Esophagus squamous epithelium (tissue), 5 donors: ENCODE results near the gene C2orf92. TPM values are rescaled to one million over a fixed set of nuclear protein-coding genes. Genes with fewer than 3 reads are reported as not detected.

Experiments used
- DNase-seq: peaks from one replicate; lab custom pipeline; 2025; lab: John Stamatoyannopoulos, UW
- H3K27ac ChIP-seq, 4 donors: fragments of 200-600 bp; sonication (generic); one replicate each; pipeline ENCODE4 v1.5.1; 2016 to 2019; ENCODE audit warnings: mild to moderate bottlenecking in 1 of 4
- H3K27me3 ChIP-seq, 4 donors: fragments of 200-600 bp; sonication (generic); 1 replicate in 3 of 4; 2 replicates in 1 of 4; pipeline versions ENCODE4 v1.5.1 to v1.6.0; 2017 to 2021; ENCODE audit warnings: antibody characterized with exemption in 1 of 4
- H3K36me3 ChIP-seq, 3 donors: fragments of 200-600 bp; sonication (generic); one replicate each; pipeline ENCODE4 v1.5.1; 2016 to 2019
- H3K4me1 ChIP-seq, 3 donors: fragments of 200-600 bp; sonication (generic); one replicate each; pipeline ENCODE4 v1.5.1; 2017 to 2019
- H3K4me3 ChIP-seq, 4 donors: fragments of 200-600 bp; sonication (generic); 1 replicate in 3 of 4; 2 replicates in 1 of 4; pipeline ENCODE4 v1.5.1; 2016 to 2019; ENCODE audit warnings: mild to moderate bottlenecking in 2 of 4, moderate library complexity in 1 of 4
- H3K9me3 ChIP-seq, 3 donors: fragments of 200-600 bp; sonication (generic); one replicate each; pipeline ENCODE4 v1.5.1; 2016 to 2019
- CTCF ChIP-seq, 6 experiments: fragments of 450-650 bp in 4 of 6; fragments of 200-600 bp in 2 of 6; sonication (generic) in 2 of 6; IDR thresholded peaks; one replicate each; pipeline ENCODE4 v1.5.1; 2016 to 2019; ENCODE audit warnings: antibody characterized with exemption in 6 of 6, mild to moderate bottlenecking in 4 of 6, moderate library complexity in 4 of 6
- POLR2A ChIP-seq, 4 donors: fragments of 450-650 bp; IDR thresholded peaks; one replicate each; pipeline ENCODE4 v1.6.1; 2017; ENCODE audit warnings: antibody characterized with exemption in 4 of 4, mild to moderate bottlenecking in 4 of 4, moderate library complexity in 3 of 4
- WGBS, 2 donors: methylation state at CpG; one replicate each; pipeline ENCODE4 v1.1.5; 2018; 5-methylcytosine and 5-hydroxymethylcytosine counted together
- intact Hi-C: fragments of 100-400 bp; cut with DNase I; formaldehyde crosslinking; loops from one replicate; pipeline ENCODE4 v1.15.0; 2022
- total RNA-seq, 4 donors: library from RNA; depleted of rRNA; stranded (reverse); fragments of >200 nt; gene quantifications; one replicate each; pipeline ENCODE4 v1.1.0, GENCODE V29; 2016
- donor health status: DM: yes; HTN: yes; CAD: no.

Gene C2orf92
- total RNA-seq, 4 donors from 2014 or later: 2.5 to 12.8 (median 2.5) TPM; not detected in 1

DNA sequence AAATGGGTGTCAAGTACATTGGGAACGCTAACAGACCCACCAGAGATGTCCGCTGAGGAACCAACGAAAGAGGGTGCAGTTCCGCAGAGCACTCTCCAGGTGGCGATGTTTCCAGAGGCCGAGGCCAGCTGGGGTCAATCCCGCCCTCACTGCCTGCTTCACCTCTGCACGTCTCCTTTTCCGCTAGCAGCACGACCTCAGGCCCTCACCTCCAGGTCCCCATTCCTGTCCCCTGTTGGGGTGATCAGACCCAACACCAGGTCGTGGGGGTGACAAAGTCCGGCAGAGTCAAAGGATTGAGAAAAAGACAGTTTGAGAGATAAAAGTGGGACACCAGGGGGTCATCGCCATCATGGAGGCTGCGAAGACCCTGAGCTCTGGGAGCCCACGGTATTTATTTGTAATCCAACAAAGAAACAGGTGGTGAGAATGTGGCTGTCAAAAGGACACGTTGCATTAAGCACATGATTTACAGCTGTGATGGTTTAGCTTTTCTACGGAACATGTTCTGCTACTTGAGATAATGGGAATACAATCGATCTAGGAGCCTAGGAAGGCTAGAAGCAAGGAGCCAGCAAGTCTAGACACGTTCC is 71.2 kb downstream of the C2orf92 start:
- DNase-seq: no peak
- no peak overlapping the region for H3K4me3 ChIP-seq
- H3K27me3 ChIP-seq: no peaks in the 10 kb centered on the region
- H3K27ac ChIP-seq: no peak overlapping the region
- no peak for TF ChIP-seq POLR2A (IDR thresholded peaks at IDR 0.05)
- TF ChIP-seq CTCF (IDR thresholded peaks at IDR 0.05): peak; percentile 40 to 71 (median 66)
- peaks cover 0 to 10% (median 0%) of the 10 kb centered on the region in 3 donors for H3K36me3 ChIP-seq
- WGBS, 2 donors: 28 to 30% methylated on average over 16 to 18 of the region's 19 CpGs
- H3K4me1 ChIP-seq: peaks cover 4 to 22% (median 7%) of the 10 kb centered on the region in 3 donors
- no peaks in the 10 kb centered on the region for H3K9me3 ChIP-seq
- intact Hi-C loops: no loop called here

DNA sequence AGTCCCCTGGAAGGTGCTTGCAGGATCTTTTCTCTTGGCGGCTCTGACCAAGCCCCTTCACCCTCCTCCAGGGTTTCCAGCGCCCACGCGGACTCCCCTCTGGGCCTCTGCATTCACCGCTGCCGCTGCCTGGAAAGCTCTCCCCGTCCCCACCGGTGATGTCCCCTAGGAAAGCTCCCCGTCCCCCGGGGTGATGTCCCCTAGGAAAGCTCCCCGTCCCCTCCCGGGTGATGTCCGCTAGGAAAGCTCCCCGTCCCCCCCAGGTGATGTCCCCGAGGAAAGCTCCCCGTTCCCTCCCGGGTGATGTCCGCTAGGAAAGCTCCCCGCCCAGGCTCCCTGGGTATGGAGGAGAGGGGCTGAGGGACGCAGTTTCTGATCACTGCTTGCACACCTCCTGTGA is 71.7 kb downstream of the C2orf92 start:
- TF ChIP-seq CTCF (IDR thresholded peaks at IDR 0.05): no peak
- TF ChIP-seq POLR2A (IDR thresholded peaks at IDR 0.05): no peak
- intact Hi-C loops: no loop called here
- Histone ChIP-seq H3K36me3 (peaks cover 0 to 10% (median 0%) of the 10 kb centered on the region in 3 donors), H3K27me3 (no peaks in the 10 kb centered on the region), H3K4me1 (peaks cover 4 to 28% (median 7%) of the 10 kb centered on the region in 3 donors), H3K4me3 (no peak overlapping the region), H3K27ac (no peak overlapping the region), H3K9me3 (no peaks in the 10 kb centered on the region)
- 89 to 92% methylated on average over 8 to 11 of the region's 20 CpGs for WGBS, 2 donors
- DNase-seq: no peak

GRCh38 chr2:97741686-97742085 is 72.2 kb downstream of the C2orf92 start:
- peaks cover 0 to 10% (median 0%) of the 10 kb centered on the region in 3 donors for H3K36me3 ChIP-seq
- DNase-seq: no peak
- H3K4me3 ChIP-seq: no peak overlapping the region
- no peaks in the 10 kb centered on the region for H3K9me3 ChIP-seq
- peaks cover 4 to 31% (median 7%) of the 10 kb centered on the region in 3 donors for H3K4me1 ChIP-seq
- no peak for TF ChIP-seq CTCF (IDR thresholded peaks at IDR 0.05)
- no peak for TF ChIP-seq POLR2A (IDR thresholded peaks at IDR 0.05)
- intact Hi-C loops: no loop called here
- no peak overlapping the region for H3K27ac ChIP-seq
- no peaks in the 10 kb centered on the region for H3K27me3 ChIP-seq
- WGBS, 2 donors: 78 to 89% methylated on average over 4 of the region's 4 CpGs

GRCh38 chr2:97742381-97742847 is 72.9 kb downstream of the C2orf92 start:
- WGBS, 2 donors: 43 to 45% methylated on average over 3 to 4 of the region's 4 CpGs
- no peak overlapping the region for H3K4me3 ChIP-seq
- intact Hi-C loops: no loop called here
- peaks cover 4 to 38% (median 7%) of the 10 kb centered on the region in 3 donors for H3K4me1 ChIP-seq
- no peak for TF ChIP-seq CTCF (IDR thresholded peaks at IDR 0.05)
- no peak for TF ChIP-seq POLR2A (IDR thresholded peaks at IDR 0.05)
- peaks cover 0 to 10% (median 0%) of the 10 kb centered on the region in 3 donors for H3K36me3 ChIP-seq
- no peak for DNase-seq
- H3K27ac ChIP-seq: no peak overlapping the region
- H3K9me3 ChIP-seq: no peaks in the 10 kb centered on the region
- no peaks in the 10 kb centered on the region for H3K27me3 ChIP-seq

GRCh38 chr2:97743913-97744312 is 74.4 kb downstream of the C2orf92 start:
- peaks cover 0 to 10% (median 0%) of the 10 kb centered on the region in 3 donors for H3K36me3 ChIP-seq
- H3K27ac ChIP-seq: no peak overlapping the region
- H3K27me3 ChIP-seq: no peaks in the 10 kb centered on the region
- no peak for DNase-seq
- intact Hi-C loops: no loop called here
- TF ChIP-seq POLR2A (IDR thresholded peaks at IDR 0.05) (no peak), CTCF (IDR thresholded peaks at IDR 0.05) (no peak)
- 90 to 92% methylated on average over 2 to 6 of the region's 6 CpGs for WGBS, 2 donors
- H3K9me3 ChIP-seq: no peaks in the 10 kb centered on the region
- H3K4me3 ChIP-seq: no peak overlapping the region
- peaks cover 4 to 46% (median 7%) of the 10 kb centered on the region in 3 donors for H3K4me1 ChIP-seq
